GM19324 (cell line): ENCODE data around the gene KIAA0825.
"Not testable (repeated sequence)": the region's sequence is repeated elsewhere in the genome, so short reads cannot be mapped to it uniquely, and the experiment has no call there.

Experiments
- ATAC-seq: cut with Tn5 transposase; IDR thresholded peaks from one replicate; pipeline ENCODE4 v1.9.1; 2021; ENCODE audit warnings: mild to moderate bottlenecking, moderate library complexity; ENCODE audit not compliant: unreplicated experiment, low FRiP score

Gene KIAA0825

DNA sequence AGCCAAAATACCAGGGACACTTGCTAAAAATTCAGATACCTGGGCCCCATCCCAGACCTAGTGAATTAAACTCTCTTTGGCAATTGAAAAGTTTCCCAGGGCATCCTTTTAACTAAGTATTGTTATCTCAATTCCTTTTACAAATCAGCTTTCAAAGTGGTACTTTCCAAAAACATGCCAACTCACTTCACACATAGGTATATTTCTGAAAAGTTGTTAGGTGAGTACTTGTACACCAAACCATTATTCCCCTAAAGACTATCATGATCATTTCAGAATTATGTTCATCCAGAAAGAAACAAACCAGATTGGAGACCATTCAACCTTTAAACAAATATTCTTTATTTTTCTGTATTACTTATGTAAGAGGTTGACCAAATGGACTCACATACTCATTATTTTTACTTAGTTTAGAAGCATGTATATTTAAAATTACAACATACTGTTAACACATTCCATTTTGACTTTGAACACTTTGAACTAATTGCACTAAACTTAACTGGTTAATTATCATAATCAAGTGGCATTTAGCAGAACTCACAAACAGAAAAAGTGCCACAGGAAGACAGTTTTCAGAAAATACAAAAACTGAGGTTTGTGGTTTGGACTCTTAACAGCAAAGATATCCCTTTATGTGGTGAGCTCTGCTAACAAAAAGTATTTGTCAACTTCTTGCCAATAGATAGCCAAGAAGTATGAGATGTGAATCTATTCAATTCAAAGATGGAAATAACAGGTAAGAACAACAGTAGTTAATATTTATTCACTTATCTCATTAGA is 40.7 kb downstream of the KIAA0825 start:
- ATAC-seq: peak; percentile 80

DNA sequence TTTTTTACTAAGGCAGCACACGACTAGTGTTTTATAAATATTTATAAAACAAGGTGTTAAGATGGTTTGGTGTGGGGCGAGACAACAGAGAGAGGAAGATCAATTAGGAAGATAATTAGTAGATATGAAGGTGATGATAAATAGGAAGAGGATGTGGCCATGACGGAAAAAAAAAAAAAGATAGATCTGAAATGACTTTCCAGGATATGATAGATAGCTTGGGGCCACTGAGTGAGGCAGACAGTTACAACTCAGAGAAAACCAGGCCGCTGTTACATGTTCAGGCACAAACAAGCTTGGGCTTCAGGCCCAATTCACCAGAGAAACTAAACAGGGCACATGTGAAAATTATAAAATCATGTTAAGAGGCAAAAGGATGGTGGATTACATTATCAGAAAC is 43.2 kb downstream of the KIAA0825 start:
- ATAC-seq: no peak

DNA sequence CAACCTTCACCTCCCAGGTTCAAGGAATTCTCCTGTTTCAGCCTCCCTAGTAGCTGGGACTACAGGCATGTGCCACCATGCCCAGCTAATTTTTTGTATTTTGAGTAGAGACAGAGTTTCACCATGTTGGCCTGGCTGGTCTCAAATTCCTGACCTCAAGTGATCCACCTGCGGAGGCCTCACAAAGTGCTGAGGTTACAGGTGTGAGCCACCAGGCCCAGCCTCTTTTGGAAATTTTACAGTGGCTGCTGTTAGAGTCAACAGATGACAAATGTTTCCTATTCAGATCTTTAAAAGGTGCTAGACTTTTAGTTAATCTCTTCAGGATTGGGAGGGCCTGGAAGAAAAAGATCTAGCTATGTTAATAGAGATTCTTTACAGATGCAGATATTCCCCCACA is 45.1 kb downstream of the KIAA0825 start:
- ATAC-seq: not testable (repeated sequence)

DNA sequence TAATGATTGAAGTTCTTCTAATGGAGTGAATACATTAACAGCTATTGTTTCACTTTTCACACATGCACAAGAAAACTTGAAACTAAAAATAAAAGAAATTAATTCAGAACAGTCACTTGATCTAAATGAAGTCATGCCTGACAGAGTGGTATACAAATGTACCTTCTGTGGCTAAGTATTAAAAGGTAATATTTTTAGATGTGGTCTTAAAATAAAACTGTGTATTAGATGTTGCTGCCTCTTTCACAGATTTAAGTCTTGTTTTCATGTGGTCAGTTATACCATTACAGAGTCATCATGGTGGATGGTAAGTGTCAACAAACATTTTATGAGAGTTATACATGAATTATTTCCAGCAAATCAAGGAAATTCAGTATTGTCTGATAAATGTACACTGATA is 47.0 kb downstream of the KIAA0825 start:
- ATAC-seq: no peak

DNA sequence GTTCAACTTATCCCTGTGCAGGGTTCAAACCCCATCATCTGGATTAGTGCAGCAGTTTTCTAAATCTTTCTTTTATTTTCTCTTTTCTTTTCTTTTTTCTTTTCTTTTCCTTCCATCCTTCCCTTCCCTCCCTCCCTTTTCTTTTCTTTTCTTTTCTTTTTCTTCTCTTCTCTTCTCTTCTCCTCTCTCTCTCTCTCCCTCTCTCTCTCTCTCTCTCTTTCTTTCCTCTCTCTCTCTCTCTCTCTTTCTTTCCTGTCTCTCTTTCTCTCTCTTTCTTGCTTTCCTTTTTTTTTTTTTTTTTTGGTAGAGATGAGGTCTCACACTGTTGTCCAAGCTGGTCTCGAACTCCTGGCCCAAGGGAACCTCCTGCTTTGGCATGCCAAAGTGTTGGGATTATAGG is 53.6 kb downstream of the KIAA0825 start:
- ATAC-seq: no peak

DNA sequence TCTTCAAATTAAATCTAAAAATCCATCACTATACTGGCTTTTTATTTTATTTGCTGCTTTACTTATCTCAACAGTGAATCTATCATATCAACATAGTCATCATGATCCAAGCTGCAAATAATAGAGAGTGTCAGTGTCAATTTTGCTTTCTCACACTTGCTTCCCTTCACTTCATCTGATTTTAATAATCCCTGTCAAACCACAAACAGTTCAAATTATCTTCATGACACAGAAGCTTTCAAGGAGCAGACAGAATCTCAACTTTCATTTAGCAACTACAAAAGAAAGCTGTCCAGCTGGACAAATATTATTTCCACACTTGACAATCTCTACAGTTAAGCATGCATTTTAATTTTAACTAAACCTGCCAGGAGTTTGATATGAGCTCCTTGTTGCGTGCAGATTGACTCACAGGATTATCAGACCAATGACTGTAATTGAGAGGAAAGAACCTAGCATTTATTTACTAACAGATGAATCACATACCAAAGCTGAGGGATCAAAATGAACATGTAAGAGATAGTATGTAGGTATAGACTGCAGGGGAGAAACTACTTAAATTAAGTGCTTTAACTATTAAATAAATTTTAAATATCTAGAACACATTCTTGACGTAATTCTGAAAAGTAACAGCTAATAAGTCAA is 56.0 kb downstream of the KIAA0825 start:
- no peak for ATAC-seq

DNA sequence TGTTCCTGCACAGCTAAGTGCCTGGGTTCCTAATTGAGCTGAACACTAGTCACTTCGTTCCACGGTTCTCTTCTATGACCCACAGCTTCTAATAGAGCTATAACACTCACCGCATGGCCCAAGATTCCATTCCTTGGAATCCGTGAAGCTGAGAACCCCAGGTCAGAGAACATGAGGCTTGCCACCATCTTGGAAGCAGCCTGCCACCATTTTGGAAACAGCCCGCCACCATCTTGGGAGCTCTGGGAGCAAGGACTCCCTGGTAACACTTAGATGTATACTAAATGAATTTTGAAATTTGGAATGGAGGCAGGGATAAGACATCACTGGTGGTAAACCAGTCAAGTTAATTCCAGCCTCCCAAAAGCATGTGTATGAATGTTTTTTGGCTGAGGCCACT is 60.4 kb downstream of the KIAA0825 start:
- no peak for ATAC-seq

DNA sequence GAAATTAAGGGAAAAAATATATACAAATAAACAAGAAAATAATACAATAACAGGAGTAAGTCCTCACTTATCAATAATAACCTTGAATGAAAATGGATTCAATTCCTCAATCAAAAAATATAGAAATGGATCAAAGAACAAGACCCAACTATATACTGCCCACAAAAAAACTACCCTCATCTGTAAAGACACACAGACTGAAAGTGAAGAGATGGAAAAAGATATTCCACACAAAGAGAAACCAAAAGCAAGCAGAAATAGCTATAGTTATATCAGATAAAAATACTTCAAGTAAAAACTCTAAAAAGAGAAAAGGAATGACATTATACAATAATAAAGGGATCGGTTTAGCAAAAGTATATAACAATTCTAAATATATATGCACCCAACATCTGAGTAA is 66.5 kb downstream of the KIAA0825 start:
- no peak for ATAC-seq

DNA sequence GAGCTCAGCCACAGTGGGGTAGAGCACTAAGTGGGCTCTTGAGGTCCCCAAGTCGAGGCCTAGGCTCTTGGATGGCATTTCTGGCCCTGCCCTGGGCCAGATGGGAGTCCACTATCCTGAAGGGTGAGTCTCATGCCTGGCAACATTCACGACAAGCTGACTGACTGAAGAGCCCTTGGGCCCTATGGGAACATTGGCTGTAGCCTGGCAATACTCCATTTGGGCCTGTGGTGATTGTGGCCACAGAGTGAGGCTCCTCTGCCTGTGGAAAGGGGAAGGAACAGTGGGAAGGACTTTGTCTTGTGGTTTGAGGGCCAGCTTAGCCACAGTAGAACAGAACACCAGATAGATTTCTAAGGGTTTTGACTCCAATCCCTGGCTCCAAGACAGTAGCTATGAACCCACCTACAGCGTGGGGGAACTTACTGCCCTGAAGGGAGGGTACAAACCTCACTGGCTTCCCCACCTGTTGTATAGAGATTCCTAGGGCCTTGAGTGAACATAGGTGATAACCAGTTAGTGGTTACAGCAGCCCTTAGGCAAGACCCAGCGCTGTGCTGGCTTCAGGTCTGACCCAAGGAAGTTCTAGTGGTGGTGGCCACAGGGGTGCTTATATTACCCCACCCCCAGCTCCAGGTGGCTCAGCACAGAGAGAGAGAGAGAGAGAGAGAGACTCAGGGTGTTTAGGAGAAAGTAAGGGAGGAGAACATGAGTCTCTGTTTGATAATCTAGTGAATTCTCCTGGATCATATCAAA is 72.4 kb downstream of the KIAA0825 start:
- ATAC-seq: no peak

DNA sequence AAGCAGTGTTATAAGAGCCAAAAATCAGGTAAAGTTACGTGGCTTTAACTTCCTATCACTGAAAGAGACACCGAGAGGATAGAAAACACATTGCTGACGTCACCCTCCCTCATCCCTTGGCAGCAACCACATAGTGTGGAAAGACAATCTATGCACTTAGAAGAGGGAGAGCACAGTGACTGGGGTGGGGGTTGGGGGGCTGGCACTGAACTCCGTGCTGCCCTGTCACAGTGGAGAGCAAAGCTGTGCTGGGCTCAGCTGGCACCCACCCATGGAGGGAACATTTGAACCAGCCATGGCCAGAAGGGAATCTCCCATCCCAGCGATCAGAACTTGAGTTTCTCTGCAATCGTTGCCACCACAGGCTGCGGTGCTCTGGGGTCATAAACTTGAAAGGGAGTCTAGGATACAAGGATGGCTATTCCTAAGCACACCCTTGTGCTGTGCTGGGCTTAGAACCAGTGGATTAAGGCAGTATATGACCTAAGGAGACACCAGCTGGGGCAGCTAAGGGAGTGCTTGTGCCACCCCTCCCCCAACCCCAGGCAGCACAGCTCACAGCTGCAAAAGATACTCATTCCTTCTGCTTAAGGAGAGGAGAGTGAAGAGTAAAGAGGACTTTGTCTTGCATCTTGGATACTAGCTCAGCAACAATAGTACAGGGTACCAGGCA is 73.4 kb downstream of the KIAA0825 start:
- ATAC-seq: no peak

DNA sequence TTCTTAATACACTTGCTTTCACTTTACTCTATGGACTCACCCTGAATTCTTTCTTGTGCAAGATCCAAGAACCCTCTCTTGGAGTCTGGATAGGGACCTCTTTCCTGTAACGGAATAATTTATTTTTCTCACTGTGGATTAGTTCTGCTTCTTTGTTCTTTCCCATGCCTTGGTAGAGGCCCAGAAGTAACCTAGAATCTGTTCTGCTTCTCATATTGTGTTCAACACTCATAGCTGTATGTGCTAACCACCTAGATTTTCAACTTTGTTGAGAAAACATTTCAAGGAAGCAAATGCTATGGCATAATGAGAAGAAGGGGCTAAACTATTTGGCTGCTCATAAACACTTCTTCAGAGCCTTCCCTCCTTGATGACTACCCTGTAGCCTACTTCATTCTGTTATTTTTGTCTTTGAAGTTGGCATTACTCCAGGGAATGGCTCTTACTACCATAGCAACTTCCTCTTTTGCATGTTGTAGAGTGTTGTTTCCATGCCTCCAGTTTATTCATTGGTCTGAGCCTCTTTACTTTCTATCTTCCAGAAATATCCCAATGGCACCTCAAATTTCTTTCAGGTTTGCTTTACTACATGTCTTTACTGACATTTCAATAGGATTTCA is 74.3 kb downstream of the KIAA0825 start:
- peak; percentile 48 for ATAC-seq

DNA sequence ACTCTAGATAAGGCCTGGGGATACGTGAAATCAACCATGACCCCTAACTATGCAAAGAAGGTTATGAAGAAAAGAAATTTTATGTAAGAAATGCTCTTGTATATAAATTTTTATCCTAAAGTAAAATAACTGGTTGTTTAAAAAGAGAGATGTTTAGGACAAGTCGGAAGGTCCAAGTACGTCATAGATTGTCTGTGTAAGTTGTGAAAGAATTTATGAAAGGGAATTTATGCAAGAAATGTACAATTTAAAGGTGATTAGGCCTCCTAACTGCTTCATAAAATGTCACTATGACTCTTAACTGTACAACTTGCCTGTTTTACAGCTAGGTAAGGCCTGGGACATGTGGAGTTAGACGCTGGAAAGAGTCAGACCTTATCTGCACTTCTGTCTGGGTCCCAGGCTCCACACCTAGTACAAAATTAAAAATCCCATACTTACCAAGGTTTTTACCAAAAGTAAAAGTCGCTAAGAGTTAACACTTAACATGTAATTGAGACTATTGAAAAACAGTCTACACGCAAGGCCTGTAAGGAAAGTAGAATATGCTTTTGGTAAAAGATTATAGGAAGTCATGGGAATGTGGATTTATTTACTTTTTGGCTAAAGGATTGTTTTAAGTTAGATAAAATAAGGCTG is 77.4 kb downstream of the KIAA0825 start:
- no peak for ATAC-seq

DNA sequence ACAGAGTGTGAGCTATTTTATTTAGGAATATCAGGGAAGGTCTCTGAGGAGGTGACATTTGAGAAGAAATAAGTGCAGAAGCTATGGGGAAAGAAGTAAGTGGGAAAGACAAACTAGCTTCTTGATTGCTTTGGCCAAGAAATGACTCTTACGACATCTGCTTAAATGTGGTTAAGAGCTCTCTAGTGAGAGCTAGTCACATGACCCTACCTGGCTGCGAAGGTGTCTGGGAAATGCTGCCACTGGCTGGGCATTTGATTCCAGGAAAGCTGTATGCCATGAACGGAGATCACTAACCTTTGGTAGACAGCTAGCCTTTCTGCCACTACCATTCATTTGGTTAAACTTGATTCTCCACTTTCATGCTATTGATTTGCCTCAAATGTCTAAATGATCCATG is 80.1 kb downstream of the KIAA0825 start:
- ATAC-seq: no peak

DNA sequence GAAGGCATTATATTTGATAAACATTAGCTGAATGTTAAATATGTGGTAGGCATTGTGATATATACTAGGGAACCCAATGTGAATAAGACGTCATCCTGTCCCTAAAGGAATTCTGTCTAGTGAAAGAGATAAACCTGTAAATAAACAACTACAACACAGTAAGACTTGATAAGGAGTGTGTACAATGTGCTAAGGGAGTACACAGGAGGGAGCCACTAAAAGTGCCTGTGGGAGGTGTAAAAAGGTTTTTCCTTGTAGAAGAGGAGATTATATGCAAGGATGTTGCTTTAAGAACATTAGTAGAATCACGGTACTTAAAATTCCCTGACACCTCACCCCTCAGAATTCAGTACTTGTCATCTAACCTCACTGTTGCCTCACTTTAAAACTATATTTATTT is 91.7 kb downstream of the KIAA0825 start:
- ATAC-seq: no peak

DNA sequence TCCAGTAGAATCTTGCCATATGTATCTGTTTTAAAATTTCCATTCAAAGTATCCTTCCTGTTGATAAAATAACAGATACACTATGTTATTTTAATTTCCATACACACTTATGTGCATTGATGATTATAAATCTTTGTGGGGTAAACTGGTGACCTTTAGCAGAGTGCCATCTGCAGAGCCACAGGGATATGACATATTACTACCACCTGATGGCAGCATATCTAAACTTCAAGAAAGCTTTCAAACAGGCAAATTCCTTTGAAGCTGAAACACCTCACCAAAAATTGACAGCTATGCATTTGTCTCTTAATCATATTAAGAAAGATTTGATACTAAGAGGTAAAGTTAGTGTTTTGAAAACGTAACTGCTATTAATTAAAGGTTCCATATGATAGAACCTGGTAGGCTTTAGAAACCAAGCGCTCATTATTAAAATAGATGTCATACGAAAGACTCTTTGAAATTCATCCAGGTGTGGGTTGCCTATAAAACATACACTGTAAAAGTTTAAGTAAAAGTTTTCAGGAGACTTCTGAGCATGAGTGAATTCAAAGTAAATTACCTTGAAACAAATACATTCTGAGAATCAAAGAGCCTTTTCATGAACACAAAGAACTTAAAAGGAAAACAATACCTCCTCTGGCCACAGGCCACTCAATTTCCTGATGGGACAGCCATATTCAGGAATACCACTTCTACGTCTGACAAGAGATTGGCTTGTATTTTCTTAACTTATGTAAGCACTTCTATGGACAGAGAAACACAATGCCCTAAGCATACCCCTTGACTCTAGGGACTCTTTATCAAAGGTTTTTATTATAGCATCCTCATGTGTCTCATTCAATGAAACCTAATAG is 93.3 kb downstream of the KIAA0825 start:
- ATAC-seq: no peak

DNA sequence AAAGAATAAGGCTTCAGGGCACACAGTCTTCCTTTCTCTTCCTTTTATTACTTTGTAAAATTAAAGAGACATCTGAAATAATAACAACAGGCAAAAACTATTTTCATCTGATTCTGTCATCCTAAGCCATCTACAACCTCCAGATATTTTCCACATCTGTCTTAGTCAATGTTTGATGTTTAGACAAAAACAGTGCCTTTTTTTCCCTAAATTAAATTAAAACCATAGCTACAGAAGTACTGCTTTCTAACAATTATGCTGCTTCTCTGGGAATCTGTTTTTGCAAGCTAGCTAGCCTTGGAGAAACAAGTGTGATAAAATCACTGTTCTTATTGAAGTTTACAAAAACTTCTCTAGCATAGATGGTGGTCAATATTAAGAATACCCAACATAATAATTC is 95.4 kb downstream of the KIAA0825 start:
- ATAC-seq: no peak

DNA sequence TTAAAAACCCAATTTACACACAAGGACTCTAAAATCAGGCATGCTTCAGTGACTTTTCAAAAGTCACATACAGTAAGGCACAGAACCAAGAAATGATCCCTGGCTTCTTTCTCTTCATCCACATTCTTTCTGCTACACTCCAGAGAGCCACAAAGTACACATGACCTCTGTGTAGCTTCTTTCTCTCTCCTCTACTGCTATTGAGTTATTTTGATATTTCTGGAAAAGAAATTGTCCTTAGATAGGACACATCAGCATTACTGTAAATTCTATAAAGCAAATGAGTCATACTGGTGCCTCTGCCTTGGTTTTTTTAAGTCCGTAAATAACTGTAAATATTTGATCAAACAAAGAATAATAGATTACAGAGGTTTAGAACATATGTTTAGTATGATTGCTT is 96.3 kb downstream of the KIAA0825 start:
- ATAC-seq: no peak

DNA sequence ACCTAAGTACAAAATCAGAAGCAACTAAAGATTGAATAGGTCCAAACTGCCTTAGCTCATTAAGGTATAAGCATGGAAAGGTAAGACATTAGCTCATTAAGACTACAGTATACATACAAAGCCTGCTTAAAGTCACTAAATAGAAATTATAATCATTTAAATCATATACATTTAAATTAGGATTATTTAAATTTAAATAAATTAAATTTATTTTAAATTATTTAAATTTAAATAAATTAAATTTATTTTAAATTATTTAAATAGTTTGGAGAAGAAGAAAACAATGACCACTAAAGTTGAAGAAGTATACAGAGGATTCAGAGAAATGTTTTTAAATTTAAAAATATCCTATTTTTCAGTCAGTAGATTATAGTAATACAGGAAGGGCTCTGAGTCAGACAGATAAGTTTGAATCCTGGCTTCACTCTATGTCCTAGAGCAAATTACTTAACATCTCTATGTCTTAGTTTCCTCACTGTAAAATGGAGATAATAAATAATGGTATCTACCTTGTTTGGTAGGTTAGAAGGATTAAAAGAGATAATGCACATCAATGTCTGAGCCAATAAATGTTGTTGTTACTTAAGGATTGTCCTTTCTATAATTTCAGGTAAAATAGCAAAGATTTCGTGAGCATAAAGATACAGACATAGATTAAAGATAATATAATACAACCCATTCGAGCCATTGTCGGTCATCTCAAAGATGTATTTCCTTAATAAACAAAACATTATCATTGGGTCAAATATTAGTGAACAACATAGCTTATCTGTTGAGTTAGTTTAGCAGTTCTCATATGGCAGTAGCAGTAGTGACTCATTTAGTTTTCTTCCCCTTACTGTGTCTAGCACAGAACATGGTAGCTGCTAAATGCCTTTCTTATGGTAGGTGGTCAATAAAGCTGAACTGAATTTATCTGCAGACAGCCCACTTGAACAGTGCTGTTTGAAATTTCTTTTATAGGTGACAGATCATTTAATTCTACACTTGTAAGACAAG is 100.6 kb downstream of the KIAA0825 start:
- ATAC-seq: no peak
